OCI-LY1 (cell line): ENCODE data around the gene EYA2.

Experiments used
- H2AFZ ChIP-seq: fragments of 200-600 bp; sonication (generic), shearing (Covaris generic); 2 replicates; pipeline ENCODE4 v1.6.0; 2014; ENCODE audit warnings: antibody characterized with exemption, mild to moderate bottlenecking, low read length
- H3F3A ChIP-seq: fragments of 200-600 bp; sonication (generic), shearing (Covaris generic); 2 replicates; pipeline ENCODE4 v1.6.0; 2014; ENCODE audit warnings: mild to moderate bottlenecking, antibody characterized with exemption, low read length, moderate library complexity; ENCODE audit not compliant: insufficient read depth
- H3K27ac ChIP-seq: fragments of 200-600 bp; sonication (generic); 2 replicates; pipeline ENCODE4 v1.5.1; 2014; ENCODE audit warnings: low read length, mixed run types, mild to moderate bottlenecking, low read depth; ENCODE audit not compliant: poor library complexity, severe bottlenecking
- H3K27me3 ChIP-seq: fragments of 200-600 bp; sonication (generic); 2 replicates; pipeline ENCODE4 v1.6.0; 2014; ENCODE audit warnings: antibody characterized with exemption, mild to moderate bottlenecking, low read length, moderate library complexity; ENCODE audit not compliant: insufficient read depth
- H3K36me3 ChIP-seq: fragments of 200-600 bp; sonication (generic); 2 replicates; pipeline ENCODE4 v1.6.1; 2014; ENCODE audit warnings: mild to moderate bottlenecking, antibody characterized with exemption, low read length, moderate library complexity, mixed read lengths; ENCODE audit not compliant: insufficient read depth
- H3K4me1 ChIP-seq: fragments of 200-600 bp; sonication (generic); 2 replicates; pipeline ENCODE4 v1.5.1; 2014; ENCODE audit warnings: mild to moderate bottlenecking, low read length, moderate library complexity; ENCODE audit not compliant: insufficient read depth, severe bottlenecking
- H3K4me2 ChIP-seq: fragments of 200-600 bp; sonication (generic), shearing (Covaris generic); 2 replicates; pipeline ENCODE4 v1.6.1; 2014; ENCODE audit warnings: low read length
- H3K4me3 ChIP-seq: fragments of 200-600 bp; sonication (generic); 2 replicates; pipeline ENCODE4 v1.5.1; 2014; ENCODE audit warnings: low read length, low read depth, mild to moderate bottlenecking, mixed read lengths; ENCODE audit not compliant: poor library complexity, severe bottlenecking
- H3K79me2 ChIP-seq: fragments of 200-600 bp; shearing (Covaris generic); 2 replicates; pipeline ENCODE4 v1.6.1; 2016; ENCODE audit warnings: mixed run types, low read length, mixed read lengths; ENCODE audit not compliant: insufficient read depth
- H3K9ac ChIP-seq: fragments of 200-600 bp; sonication (generic), shearing (Covaris generic); 2 replicates; pipeline ENCODE4 v1.6.1; 2014; ENCODE audit warnings: mild to moderate bottlenecking, low read length, mixed read lengths
- H3K9me2 ChIP-seq: fragments of 200-600 bp; sonication (generic), shearing (Covaris generic); 2 replicates; pipeline ENCODE4 v1.6.1; 2014; ENCODE audit warnings: low read depth, mild to moderate bottlenecking, low read length, mixed read lengths
- H3K9me3 ChIP-seq: fragments of 200-600 bp; shearing (Covaris generic); 2 replicates; pipeline ENCODE4 v1.6.1; 2014; ENCODE audit warnings: low read length, mixed read lengths
- H4K20me1 ChIP-seq: fragments of 200-600 bp; sonication (generic), shearing (Covaris generic); 2 replicates; pipeline ENCODE4 v1.6.0; 2016; ENCODE audit warnings: mild to moderate bottlenecking, low read length; ENCODE audit not compliant: insufficient read depth
- CTCF ChIP-seq: fragments of 200-600 bp; sonication (generic), shearing (Covaris generic); IDR thresholded peaks from 2 replicates; pipeline ENCODE4 v1.5.1; 2017; ENCODE audit warnings: mild to moderate bottlenecking, antibody characterized with exemption, low read length, moderate library complexity, mixed read lengths
- EZH2 ChIP-seq: fragments of 200-600 bp; sonication (generic), shearing (Covaris generic); IDR thresholded peaks from 2 replicates; pipeline ENCODE4 v1.8.0; 2017; ENCODE audit warnings: borderline replicate concordance, mixed run types, mild to moderate bottlenecking, antibody characterized with exemption, low read length, moderate library complexity, mixed read lengths

The EYA2 gene

DNA sequence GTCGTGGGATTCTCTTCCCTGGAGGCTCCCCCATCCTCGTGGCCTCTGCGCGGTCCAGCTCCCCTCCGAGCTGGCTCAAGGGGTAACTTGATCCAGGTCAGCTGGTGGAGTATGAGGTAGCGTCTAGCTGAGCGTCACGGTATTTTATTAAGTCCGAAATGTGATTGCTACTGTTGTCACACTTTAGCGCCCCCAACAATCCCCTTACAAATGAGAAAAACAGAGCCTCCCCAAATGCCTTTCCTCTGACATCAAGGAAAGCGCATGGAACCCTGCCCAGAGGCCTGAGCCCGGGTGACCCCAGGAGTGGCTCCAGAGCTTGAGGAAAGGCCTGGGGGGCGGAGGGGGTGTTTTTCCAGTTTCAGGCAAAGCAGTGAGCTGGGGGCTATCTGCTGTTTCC lies 269.5 kb downstream of the EYA2 start:
- Histone ChIP-seq H2AFZ (no peak overlapping the region), H3K27ac (no peak overlapping the region)

GRCh38 chr20:47165376-47165865 lies 270.8 kb downstream of the EYA2 start:
- no peak for TF ChIP-seq EZH2
- TF ChIP-seq CTCF: no peak
- no peak overlapping the region for H3K4me3 ChIP-seq

More for the DNA sequence above, 269.5 kb downstream of the EYA2 start:
- TF ChIP-seq EZH2 (no peak), CTCF (no peak)
- H3K79me2 ChIP-seq: no peaks in the 10 kb centered on the region
- no peak overlapping the region for H3K4me2 ChIP-seq
- no peaks in the 10 kb centered on the region for H4K20me1 ChIP-seq
- H3K9me2 ChIP-seq: no peaks in the 10 kb centered on the region
- H3F3A ChIP-seq: no peaks in the 10 kb centered on the region
- H3K9me3 ChIP-seq: no peaks in the 10 kb centered on the region
- no peaks in the 10 kb centered on the region for H3K36me3 ChIP-seq
- peaks cover 6% of the 10 kb centered on the region; the same call in 1 of the 2 replicates for H3K27me3 ChIP-seq
- H3K4me3 ChIP-seq: no peak overlapping the region
- H3K9ac ChIP-seq: no peak overlapping the region
- H3K4me1 ChIP-seq: no peaks in the 10 kb centered on the region

DNA sequence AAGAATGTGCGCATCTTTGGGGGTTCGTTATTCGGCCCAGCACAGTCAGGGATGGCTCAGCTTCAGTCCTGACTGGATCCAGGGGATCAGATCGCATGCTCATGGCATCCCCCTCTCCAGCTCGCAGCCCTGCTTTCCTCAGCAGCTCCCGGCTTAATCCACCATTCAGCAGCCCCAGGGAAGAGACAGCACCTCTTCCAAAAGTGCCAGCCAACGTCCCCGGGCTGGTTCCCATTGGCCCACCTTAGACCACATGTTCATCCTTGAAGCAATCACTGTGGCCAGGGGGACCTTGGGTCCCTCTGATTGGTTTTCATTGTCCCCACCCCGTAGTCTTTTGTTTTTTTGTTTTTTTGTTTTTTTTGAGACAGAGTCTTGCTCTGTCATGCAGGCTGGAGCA lies 273.2 kb downstream of the EYA2 start:
- Histone ChIP-seq H3F3A (no peaks in the 10 kb centered on the region), H3K27me3 (peaks cover 6% of the 10 kb centered on the region; the same call in 1 of the 2 replicates), H3K27ac (no peak overlapping the region), H3K9ac (no peak overlapping the region), H3K9me2 (no peaks in the 10 kb centered on the region), H3K4me1 (no peaks in the 10 kb centered on the region), H3K4me2 (no peak overlapping the region), H3K9me3 (no peaks in the 10 kb centered on the region), H3K4me3 (no peak overlapping the region), H3K36me3 (no peaks in the 10 kb centered on the region), H4K20me1 (no peaks in the 10 kb centered on the region), H2AFZ (no peak overlapping the region), H3K79me2 (no peaks in the 10 kb centered on the region)
- TF ChIP-seq CTCF: no peak
- no peak for TF ChIP-seq EZH2

More at GRCh38 chr20:47165376-47165865, 270.8 kb downstream of the EYA2 start:
- no peaks in the 10 kb centered on the region for H3K79me2 ChIP-seq
- no peak overlapping the region for H3K4me2 ChIP-seq
- no peaks in the 10 kb centered on the region for H3K9me3 ChIP-seq
- H3K27ac ChIP-seq: no peak overlapping the region
- H3K9me2 ChIP-seq: no peaks in the 10 kb centered on the region
- no peaks in the 10 kb centered on the region for H3F3A ChIP-seq
- H3K4me1 ChIP-seq: no peaks in the 10 kb centered on the region
- H3K36me3 ChIP-seq: no peaks in the 10 kb centered on the region
- H3K9ac ChIP-seq: no peak overlapping the region
- peaks cover 6% of the 10 kb centered on the region; the same call in 1 of the 2 replicates for H3K27me3 ChIP-seq
- H2AFZ ChIP-seq: no peak overlapping the region
- H4K20me1 ChIP-seq: no peaks in the 10 kb centered on the region
